HCT116 (cell line): ENCODE results near the gene ERICH3. TPM values are rescaled to one million over a fixed set of nuclear protein-coding genes. Genes with fewer than 3 reads are reported as not detected.

Experiments used
- ATAC-seq: fragments of 200-7000 bp; cut with Tn5 transposase; 2 replicates; pipeline ENCODE4 v1.9.1; 2020; ENCODE audit warnings: mild to moderate bottlenecking, moderate library complexity
- BruUV-seq: library from RNA; stranded (reverse); fragments of 400-500 nt; replicated peaks from 2 replicates; lab custom pipeline; 2021; lab: Mats Ljungman, UMichigan
- CTCF ChIA-PET: fragments of 300-600 bp; sonication (Branson Sonifier 250); formaldehyde crosslinking; loops from one replicate; lab custom pipeline; 2021; ENCODE audit warnings: antibody characterized with exemption; lab: Charles Lee
- POLR2A ChIA-PET: fragments of 300-600, 350-600 bp; sonication (Branson Sonifier 250); formaldehyde crosslinking; loops from one replicate; lab custom pipeline; 2021; ENCODE audit warnings: antibody characterized with exemption; lab: Charles Lee
- RAD21 ChIA-PET, 2 experiments: fragments of 300-600 bp; sonication (Branson Sonifier 250); formaldehyde crosslinking; loops; one replicate each; lab custom pipeline; 2023; ENCODE audit warnings: low total read pairs in 2 of 2; ENCODE audit not compliant: uncharacterized antibody in 2 of 2, unreplicated experiment in 2 of 2, low non-redundant PET in 1 of 2; lab: Charles Lee
- DNase-seq: peaks from one replicate; pipeline ENCODE4 v3.0.0-alpha.2; 2010; ENCODE audit warnings: low read depth, low spot score
- H2AFZ ChIP-seq: fragments of 200-600 bp; shearing (Covaris generic), sonication (generic); 2 replicates; pipeline ENCODE4 v1.6.1; 2017; ENCODE audit warnings: low read depth, mixed run types, mixed read lengths, antibody characterized with exemption, low read length; ENCODE audit not compliant: poor library complexity, severe bottlenecking
- H3K27ac ChIP-seq: 2 replicates; pipeline ENCODE4 v1.5.1; 2012; ENCODE audit warnings: low read depth, low read length
- H3K27me3 ChIP-seq: fragments of 200-600 bp; sonication (generic); 2 replicates; pipeline ENCODE4 v1.6.1; 2016; ENCODE audit warnings: mixed run types, low read length, mixed read lengths; ENCODE audit not compliant: insufficient read depth
- H3K36me3 ChIP-seq, 2 experiments: fragments of 200-500 bp in 1 of 2; fragments of 200-600 bp in 1 of 2; sonication (Bioruptor generic) in 1 of 2; sonication (generic) in 1 of 2; 2 replicates each; pipeline versions ENCODE4 v1.5.1 to v1.6.1; 2014 to 2016; ENCODE audit warnings: low read length in 2 of 2, inconsistent platforms in 1 of 2, mixed read lengths in 1 of 2, mixed run types in 1 of 2; ENCODE audit not compliant: insufficient read depth in 2 of 2, control insufficient read depth in 1 of 2
- H3K4me1 ChIP-seq, 2 experiments: fragments of 200-600 bp in 1 of 2; sonication (generic) in 1 of 2; 2 replicates each; pipeline versions ENCODE4 v1.5.1 to v1.6.1; 2012 to 2017; ENCODE audit warnings: low read length in 2 of 2, inconsistent platforms in 1 of 2, mild to moderate bottlenecking in 1 of 2, mixed read lengths in 1 of 2, mixed run types in 1 of 2, moderate library complexity in 1 of 2; ENCODE audit not compliant: insufficient read depth in 2 of 2, control insufficient read depth in 1 of 2
- H3K4me2 ChIP-seq: fragments of 200-600 bp; sonication (generic); 2 replicates; pipeline ENCODE4 v1.6.1; 2017; ENCODE audit warnings: mixed run types, low read length, mixed read lengths
- H3K4me3 ChIP-seq, 2 experiments: fragments of 200-600 bp in 1 of 2; sonication (generic) in 1 of 2; replicated peaks in 1 of 2; 2 replicates each; pipeline ENCODE4 v1.5.1; 2011 to 2016; ENCODE audit warnings: low read length in 2 of 2, control low read depth in 1 of 2, low read depth in 1 of 2, mild to moderate bottlenecking in 1 of 2, mixed read lengths in 1 of 2, mixed run types in 1 of 2
- H3K79me2 ChIP-seq: fragments of 200-600 bp; sonication (generic); 2 replicates; pipeline ENCODE4 v1.6.1; 2017; ENCODE audit warnings: mild to moderate bottlenecking, mixed run types, low read length, moderate library complexity, mixed read lengths; ENCODE audit not compliant: insufficient read depth
- H3K9ac ChIP-seq: fragments of 200-600 bp; sonication (generic); 2 replicates; pipeline ENCODE4 v1.6.1; 2016; ENCODE audit warnings: low read length, mixed read lengths
- H3K9me2 ChIP-seq: fragments of 200-600 bp; sonication (generic), shearing (Covaris generic); 2 replicates; pipeline ENCODE4 v1.6.1; 2017; ENCODE audit warnings: mixed run types, mild to moderate bottlenecking, moderate library complexity; ENCODE audit not compliant: insufficient read depth
- H3K9me3 ChIP-seq, 2 experiments: fragments of 200-500 bp in 1 of 2; fragments of 200-600 bp in 1 of 2; sonication (Bioruptor generic) in 1 of 2; sonication (generic) in 1 of 2; 2 replicates each; pipeline ENCODE4 v1.6.1; 2014 to 2017; ENCODE audit warnings: low read length in 2 of 2, mixed read lengths in 2 of 2, inconsistent platforms in 1 of 2, low read depth in 1 of 2, mild to moderate bottlenecking in 1 of 2, mixed run types in 1 of 2, moderate library complexity in 1 of 2; ENCODE audit not compliant: control insufficient read depth in 1 of 2, insufficient read depth in 1 of 2
- H4K20me1 ChIP-seq: fragments of 200-600 bp; sonication (generic), shearing (Covaris generic); 2 replicates; pipeline ENCODE4 v1.6.1; 2017; ENCODE audit warnings: mixed run types, mild to moderate bottlenecking, moderate library complexity; ENCODE audit not compliant: insufficient read depth
- ELF1 ChIP-seq: IDR thresholded peaks from 2 replicates; pipeline ENCODE4 v1.6.1; 2012; ENCODE audit warnings: low read depth, borderline replicate concordance
- EZH2 ChIP-seq: fragments of 200-600 bp; sonication (generic); IDR thresholded peaks from 2 replicates; pipeline ENCODE4 v1.6.1; 2017; ENCODE audit warnings: antibody characterized with exemption, mixed run types
- EZH2phosphoT487 ChIP-seq: fragments of 200-600 bp; IDR thresholded peaks from 2 replicates; pipeline ENCODE4 v1.6.1; 2018; ENCODE audit warnings: antibody characterized with exemption, borderline replicate concordance
- JUND ChIP-seq: IDR thresholded peaks from 2 replicates; pipeline ENCODE4 v1.6.1; 2012
- POLR2AphosphoS5 ChIP-seq: IDR thresholded peaks from 2 replicates; pipeline ENCODE4 v1.6.1; 2011; ENCODE audit warnings: mild to moderate bottlenecking, low read depth, low read length, moderate library complexity
- RAD21 ChIP-seq: IDR thresholded peaks from 2 replicates; pipeline ENCODE4 v1.6.1; 2012; ENCODE audit warnings: low read depth, mild to moderate bottlenecking
- SP1 ChIP-seq: IDR thresholded peaks from 2 replicates; pipeline ENCODE4 v1.6.1; 2012; ENCODE audit warnings: low read depth
- TCF7L2 ChIP-seq: IDR thresholded peaks from 2 replicates; pipeline ENCODE4 v1.7.0; 2011; ENCODE audit warnings: borderline replicate concordance, inconsistent platforms; ENCODE audit not compliant: insufficient read depth, insufficient read length; ENCODE audit errors: extremely low read depth
- YY1 ChIP-seq: IDR thresholded peaks from 2 replicates; pipeline ENCODE4 v1.6.1; 2011; ENCODE audit warnings: low read length, low read depth, moderate library complexity, mild to moderate bottlenecking; ENCODE audit not compliant: insufficient replicate concordance; ENCODE audit errors: extremely low read depth
- ZFX ChIP-seq: fragments of 450-650 bp; IDR thresholded peaks from 2 replicates; pipeline ENCODE4 v1.6.1; 2017
- ZNF274 ChIP-seq: fragments of 200-500 bp; sonication (Bioruptor generic); IDR thresholded peaks from 2 replicates; pipeline ENCODE4 v1.6.1; 2014; ENCODE audit warnings: mild to moderate bottlenecking, low read depth, low read length, inconsistent platforms
- intact Hi-C: fragments of 100-400 bp; cut with micrococcal nuclease; formaldehyde crosslinking; loops from 2 replicates; pipeline ENCODE4 v1.10.0; 2022
- total RNA-seq: library from RNA; stranded (reverse); gene quantifications from one replicate; pipeline ENCODE4 v1.2.1, GENCODE V29; 2021; ENCODE audit not compliant: unreplicated experiment
- TF ChIP-seq, protein P1 (sequence below): IDR thresholded peaks from 2 replicates; pipeline ENCODE4 v1.6.1; 2012
- TF ChIP-seq, protein P2 (sequence below): IDR thresholded peaks from 2 replicates; pipeline ENCODE4 v1.6.1; 2012

ERICH3 gene
- total RNA-seq, 1 experiment from 2014 or later = not detected

DNA sequence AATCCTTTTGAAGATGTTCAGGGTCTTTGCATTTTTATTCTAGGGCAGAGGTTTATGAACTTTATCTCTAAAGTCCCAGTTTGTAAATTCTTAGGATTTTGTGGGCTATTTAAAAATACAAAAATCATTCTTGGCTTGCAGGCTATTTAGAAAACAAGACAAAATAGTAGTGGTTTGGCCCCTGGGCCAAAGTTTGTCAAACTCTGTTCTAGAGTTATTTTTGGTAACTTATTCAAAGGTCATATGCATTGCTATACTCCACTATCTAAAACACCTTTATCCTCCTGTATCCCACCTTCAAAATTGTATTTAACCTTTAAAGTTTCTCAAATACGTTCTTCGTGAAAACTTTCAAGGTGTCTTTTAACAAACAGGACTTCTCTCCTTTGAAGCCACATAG, 85.7 kb downstream of the ERICH3 start:
- intact Hi-C loops = no loop called here
- Histone ChIP-seq H3K4me1 (no peaks in the 10 kb centered on the region), H3K9me3 (no peaks in the 10 kb centered on the region), H4K20me1 (no peaks in the 10 kb centered on the region), H3K27ac (no peak overlapping the region), H3K4me3 (no peak overlapping the region), H3K4me2 (no peak overlapping the region), H3K9me2 (no peaks in the 10 kb centered on the region), H2AFZ (no peak overlapping the region), H3K27me3 (peaks cover 20% of the 10 kb centered on the region), H3K36me3 (no peaks in the 10 kb centered on the region), H3K79me2 (no peaks in the 10 kb centered on the region), H3K9ac (no peak overlapping the region)
- CTCF ChIA-PET = no interaction called here
- ATAC-seq (no peak), DNase-seq (no peak)
- TF ChIP-seq JUND (no peak), SP1 (no peak), YY1 (no peak), ZFX (no peak), POLR2AphosphoS5 (no peak), TCF7L2 (no peak), ELF1 (no peak), EZH2phosphoT487 (no peak), RAD21 (no peak), ZNF274 (no peak), EZH2 (no peak)
- TF ChIP-seq, protein P1, sequence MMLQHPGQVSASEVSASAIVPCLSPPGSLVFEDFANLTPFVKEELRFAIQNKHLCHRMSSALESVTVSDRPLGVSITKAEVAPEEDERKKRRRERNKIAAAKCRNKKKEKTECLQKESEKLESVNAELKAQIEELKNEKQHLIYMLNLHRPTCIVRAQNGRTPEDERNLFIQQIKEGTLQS = no peak
- TF ChIP-seq, protein P2, sequence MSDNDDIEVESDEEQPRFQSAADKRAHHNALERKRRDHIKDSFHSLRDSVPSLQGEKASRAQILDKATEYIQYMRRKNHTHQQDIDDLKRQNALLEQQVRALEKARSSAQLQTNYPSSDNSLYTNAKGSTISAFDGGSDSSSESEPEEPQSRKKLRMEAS = no peak
- BruUV-seq = no TSS peak
- RAD21 ChIA-PET = no interaction called here
- POLR2A ChIA-PET = no interaction called here
